Esophagus squamous epithelium (tissue), 5 donors: ENCODE measurements around the gene ADCY6. TPM values are rescaled to one million over a fixed set of nuclear protein-coding genes. Genes with fewer than 3 reads are reported as not detected.

Source experiments
- DNase-seq: peaks from one replicate; lab custom pipeline; 2025; lab: John Stamatoyannopoulos, UW
- H3K27ac ChIP-seq, 4 donors: fragments of 200-600 bp; sonication (generic); one replicate each; pipeline ENCODE4 v1.5.1; 2016 to 2019; ENCODE audit warnings: mild to moderate bottlenecking in 1 of 4
- H3K27me3 ChIP-seq, 4 donors: fragments of 200-600 bp; sonication (generic); 1 replicate in 3 of 4; 2 replicates in 1 of 4; pipeline versions ENCODE4 v1.5.1 to v1.6.0; 2017 to 2021; ENCODE audit warnings: antibody characterized with exemption in 1 of 4
- H3K36me3 ChIP-seq, 3 donors: fragments of 200-600 bp; sonication (generic); one replicate each; pipeline ENCODE4 v1.5.1; 2016 to 2019
- H3K4me1 ChIP-seq, 3 donors: fragments of 200-600 bp; sonication (generic); one replicate each; pipeline ENCODE4 v1.5.1; 2017 to 2019
- H3K4me3 ChIP-seq, 4 donors: fragments of 200-600 bp; sonication (generic); 1 replicate in 3 of 4; 2 replicates in 1 of 4; pipeline ENCODE4 v1.5.1; 2016 to 2019; ENCODE audit warnings: mild to moderate bottlenecking in 2 of 4, moderate library complexity in 1 of 4
- H3K9me3 ChIP-seq, 3 donors: fragments of 200-600 bp; sonication (generic); one replicate each; pipeline ENCODE4 v1.5.1; 2016 to 2019
- POLR2A ChIP-seq, 4 donors: fragments of 450-650 bp; IDR thresholded peaks; one replicate each; pipeline ENCODE4 v1.6.1; 2017; ENCODE audit warnings: antibody characterized with exemption in 4 of 4, mild to moderate bottlenecking in 4 of 4, moderate library complexity in 3 of 4
- WGBS, 2 donors: methylation state at CpG; one replicate each; pipeline ENCODE4 v1.1.5; 2018; 5-methylcytosine and 5-hydroxymethylcytosine counted together
- intact Hi-C: fragments of 100-400 bp; cut with DNase I; formaldehyde crosslinking; loops from one replicate; pipeline ENCODE4 v1.15.0; 2022
- total RNA-seq, 4 donors: library from RNA; depleted of rRNA; stranded (reverse); fragments of >200 nt; gene quantifications; one replicate each; pipeline ENCODE4 v1.1.0, GENCODE V29; 2016
- TF ChIP-seq, protein P1 (sequence below), 6 experiments: fragments of 450-650 bp in 4 of 6; fragments of 200-600 bp in 2 of 6; sonication (generic) in 2 of 6; IDR thresholded peaks; one replicate each; pipeline ENCODE4 v1.5.1; 2016 to 2019; ENCODE audit warnings: antibody characterized with exemption in 6 of 6, mild to moderate bottlenecking in 4 of 6, moderate library complexity in 4 of 6
- donor health status: DM: yes; HTN: yes; CAD: no.

Gene ADCY6
- total RNA-seq, 4 donors from 2014 or later, result 11.5 to 14.7 (median 13.9) TPM

DNA sequence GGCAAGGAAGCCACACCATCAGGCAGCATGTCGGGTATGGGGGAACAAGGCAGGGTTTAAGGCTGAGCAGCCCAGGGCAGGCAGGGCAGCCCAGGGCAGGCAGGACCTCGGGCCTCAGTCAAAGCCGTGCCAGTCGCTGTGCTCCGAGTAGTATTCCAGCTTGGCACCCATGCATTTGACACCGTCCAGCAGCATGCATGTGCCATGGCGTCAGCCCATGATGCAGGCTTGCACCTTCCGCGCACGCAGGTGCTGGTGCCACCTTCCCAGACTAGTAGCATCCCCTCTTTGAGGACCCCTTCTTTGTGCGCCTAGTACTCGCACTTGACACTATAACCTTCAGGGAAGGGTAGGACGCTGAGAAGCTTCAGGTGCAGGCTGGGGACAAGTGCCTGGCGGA is 11.6 kb upstream of the ADCY6 start:
- WGBS, 2 donors, result 73 to 77% methylated on average over 6 to 8 of the region's 14 CpGs
- Histone ChIP-seq H3K27ac (no peak overlapping the region), H3K4me3 (no peak overlapping the region), H3K4me1 (peaks cover 3 to 7% (median 3%) of the 10 kb centered on the region in 3 donors), H3K27me3 (peaks cover 0 to 21% (median 0%) of the 10 kb centered on the region in 4 donors), H3K36me3 (no peaks in the 10 kb centered on the region), H3K9me3 (no peaks in the 10 kb centered on the region)
- intact Hi-C loops, result no loop called here
- no peak for DNase-seq
- TF ChIP-seq POLR2A (IDR thresholded peaks at IDR 0.05), result no peak
- TF ChIP-seq, protein P1, sequence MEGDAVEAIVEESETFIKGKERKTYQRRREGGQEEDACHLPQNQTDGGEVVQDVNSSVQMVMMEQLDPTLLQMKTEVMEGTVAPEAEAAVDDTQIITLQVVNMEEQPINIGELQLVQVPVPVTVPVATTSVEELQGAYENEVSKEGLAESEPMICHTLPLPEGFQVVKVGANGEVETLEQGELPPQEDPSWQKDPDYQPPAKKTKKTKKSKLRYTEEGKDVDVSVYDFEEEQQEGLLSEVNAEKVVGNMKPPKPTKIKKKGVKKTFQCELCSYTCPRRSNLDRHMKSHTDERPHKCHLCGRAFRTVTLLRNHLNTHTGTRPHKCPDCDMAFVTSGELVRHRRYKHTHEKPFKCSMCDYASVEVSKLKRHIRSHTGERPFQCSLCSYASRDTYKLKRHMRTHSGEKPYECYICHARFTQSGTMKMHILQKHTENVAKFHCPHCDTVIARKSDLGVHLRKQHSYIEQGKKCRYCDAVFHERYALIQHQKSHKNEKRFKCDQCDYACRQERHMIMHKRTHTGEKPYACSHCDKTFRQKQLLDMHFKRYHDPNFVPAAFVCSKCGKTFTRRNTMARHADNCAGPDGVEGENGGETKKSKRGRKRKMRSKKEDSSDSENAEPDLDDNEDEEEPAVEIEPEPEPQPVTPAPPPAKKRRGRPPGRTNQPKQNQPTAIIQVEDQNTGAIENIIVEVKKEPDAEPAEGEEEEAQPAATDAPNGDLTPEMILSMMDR (IDR thresholded peaks at IDR 0.05), result no peak

DNA sequence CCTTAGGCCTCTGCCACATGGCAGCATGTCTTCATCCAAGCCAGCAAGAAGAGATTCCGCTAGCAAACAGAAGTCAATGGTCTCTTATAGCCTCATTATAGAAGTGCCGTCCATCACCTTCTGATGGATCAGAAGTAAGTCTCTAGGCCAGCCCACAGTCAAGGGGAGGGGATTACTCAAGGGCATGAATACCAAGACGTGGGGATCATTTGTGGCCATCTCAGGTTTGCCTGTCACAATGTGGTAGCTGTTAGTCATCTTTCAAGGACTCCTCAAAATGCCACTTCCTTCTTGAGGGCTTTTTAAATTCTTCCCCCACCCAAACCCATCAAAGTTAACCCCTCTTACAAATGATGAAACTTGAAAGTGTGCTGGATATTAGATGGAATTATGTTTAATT is 8.1 kb upstream of the ADCY6 start:
- no peak for DNase-seq
- Histone ChIP-seq H3K27me3 (peaks cover 0 to 21% (median 0%) of the 10 kb centered on the region in 4 donors), H3K4me3 (no peak overlapping the region), H3K27ac (no peak overlapping the region), H3K4me1 (peaks cover 6 to 20% (median 7%) of the 10 kb centered on the region in 3 donors), H3K9me3 (no peaks in the 10 kb centered on the region), H3K36me3 (no peaks in the 10 kb centered on the region)
- intact Hi-C loops, result loop anchor here (5.0 kb wide), 1 partner anchor 45 kb away; no protein-coding TSS in a partner anchor
- TF ChIP-seq, protein P1 (IDR thresholded peaks at IDR 0.05), result no peak
- TF ChIP-seq POLR2A (IDR thresholded peaks at IDR 0.05), result no peak
- WGBS, 2 donors, result 69 to 80% methylated on average over 3 of the region's 3 CpGs

DNA sequence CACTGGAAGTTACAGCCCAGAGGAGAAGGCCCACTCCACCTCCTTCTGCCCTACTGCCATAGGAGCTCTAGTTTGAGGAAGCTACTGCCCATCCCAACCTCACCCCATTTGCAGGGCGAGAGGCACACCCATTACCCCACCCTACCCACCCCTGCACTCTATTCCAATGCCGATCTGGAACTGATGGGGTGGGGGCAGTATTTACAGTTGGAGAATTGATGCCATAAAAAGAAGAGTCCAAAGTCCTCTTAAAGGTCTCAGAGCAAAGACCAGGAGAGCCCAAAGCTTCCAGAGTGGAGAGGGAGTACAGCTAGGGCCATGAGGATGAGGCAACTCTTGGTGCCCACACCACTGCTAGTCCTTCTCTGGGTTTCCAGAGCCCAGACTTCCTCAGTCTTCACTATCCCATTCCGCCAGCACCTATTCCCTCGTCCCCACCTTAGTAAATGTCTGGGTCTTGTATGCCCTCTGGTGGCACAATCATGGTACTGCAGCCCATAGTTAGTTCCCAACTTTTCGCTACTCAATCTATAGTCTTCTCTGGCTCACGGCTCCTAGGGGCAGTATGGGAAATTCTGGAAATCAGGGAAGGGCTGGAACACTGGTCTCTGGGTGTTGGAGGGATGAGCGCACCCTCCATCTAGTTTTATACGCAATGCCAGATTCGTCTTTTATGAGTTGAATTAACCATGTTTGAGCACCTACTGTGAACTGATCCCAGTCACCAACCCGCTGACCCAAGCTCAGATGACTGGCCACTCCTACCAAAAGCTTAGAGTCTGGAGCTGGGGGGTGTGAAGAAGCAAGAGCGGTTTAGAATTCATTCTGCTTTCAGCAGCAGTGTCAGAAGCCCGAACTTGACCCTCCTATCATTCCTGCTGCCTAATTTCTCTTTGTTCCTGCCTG is 6.9 kb upstream of the ADCY6 start:
- intact Hi-C loops, result loop anchor here (5.0 kb wide), 1 partner anchor 44 kb away; no protein-coding TSS in a partner anchor
- WGBS, 2 donors, result 13 to 24% methylated on average over 7 to 12 of the region's 12 CpGs
- H3K4me3 ChIP-seq, result no peak overlapping the region
- no peak for TF ChIP-seq POLR2A (IDR thresholded peaks at IDR 0.05)
- TF ChIP-seq, protein P1 (IDR thresholded peaks at IDR 0.05), result peak; percentile 87 to 99 (median 98)
- no peaks in the 10 kb centered on the region for H3K9me3 ChIP-seq
- no peaks in the 10 kb centered on the region for H3K36me3 ChIP-seq
- H3K27me3 ChIP-seq, result peaks cover 0 to 17% (median 0%) of the 10 kb centered on the region in 4 donors
- DNase-seq, result no peak
- peaks cover 6 to 20% (median 7%) of the 10 kb centered on the region in 3 donors for H3K4me1 ChIP-seq
- peak overlapping the region; percentile 42 to 67 (median 55) for H3K27ac ChIP-seq

DNA sequence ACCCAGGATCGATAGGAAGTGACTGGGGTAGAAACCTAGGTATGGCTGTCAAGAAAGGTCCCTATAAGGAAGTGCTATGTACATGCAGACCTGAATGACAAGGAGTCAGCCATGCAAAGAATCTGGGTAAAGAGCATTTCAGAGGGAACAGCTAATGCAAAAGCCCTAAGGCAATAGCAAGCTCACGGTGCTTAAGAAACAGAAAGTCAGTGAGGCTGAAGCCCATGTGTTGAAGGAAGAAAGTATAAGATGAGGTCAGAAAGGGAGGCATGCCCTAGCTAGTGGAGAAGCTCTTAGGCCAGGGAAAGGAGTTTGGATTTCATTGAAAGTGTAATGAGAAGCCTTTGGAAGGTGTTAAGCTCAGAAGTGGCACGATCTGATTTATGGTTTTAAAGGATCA is 6.0 kb upstream of the ADCY6 start:
- Histone ChIP-seq H3K36me3 (no peaks in the 10 kb centered on the region), H3K4me3 (no peak overlapping the region), H3K4me1 (peaks cover 8 to 24% (median 9%) of the 10 kb centered on the region in 3 donors), H3K9me3 (no peaks in the 10 kb centered on the region), H3K27me3 (peaks cover 0 to 8% (median 0%) of the 10 kb centered on the region in 4 donors), H3K27ac (peak overlapping the region; percentile 42 to 67 (median 55))
- intact Hi-C loops, result loop anchor here (5.0 kb wide), 1 partner anchor 43 kb away; no protein-coding TSS in a partner anchor
- DNase-seq, result no peak
- WGBS, 2 donors, result 36 to 42% methylated on average over 3 of the region's 3 CpGs
- TF ChIP-seq POLR2A (IDR thresholded peaks at IDR 0.05), result no peak
- TF ChIP-seq, protein P1 (IDR thresholded peaks at IDR 0.05), result no peak

DNA sequence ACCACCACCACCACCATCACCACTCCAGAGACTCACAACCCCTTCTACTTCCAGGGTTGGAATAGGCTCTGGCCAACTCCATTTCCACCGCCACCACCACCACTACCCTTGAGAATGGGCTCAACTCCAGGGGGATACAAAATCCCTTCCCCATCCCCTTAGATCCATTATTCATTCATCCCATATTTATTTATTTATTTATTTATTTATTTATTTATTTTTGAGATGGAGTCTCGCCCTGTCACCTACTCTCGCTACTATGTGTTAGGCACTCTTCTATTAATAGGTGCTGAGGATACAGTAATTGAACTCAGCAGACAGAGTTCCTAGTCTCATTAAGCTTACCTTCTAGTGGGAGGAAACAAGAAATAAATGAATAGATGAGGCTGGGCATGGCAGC is 4.8 kb upstream of the ADCY6 start:
- Histone ChIP-seq H3K4me1 (peaks cover 11 to 33% (median 13%) of the 10 kb centered on the region in 3 donors), H3K4me3 (no peak overlapping the region), H3K27ac (no peak overlapping the region), H3K27me3 (no peaks in the 10 kb centered on the region), H3K36me3 (no peaks in the 10 kb centered on the region), H3K9me3 (no peaks in the 10 kb centered on the region)
- TF ChIP-seq POLR2A (IDR thresholded peaks at IDR 0.05), result no peak
- TF ChIP-seq, protein P1 (IDR thresholded peaks at IDR 0.05), result no peak
- no peak for DNase-seq
- intact Hi-C loops, result no loop called here
- 87 to 96% methylated on average over 3 of the region's 3 CpGs for WGBS, 2 donors
